GM21723 (cell line): ENCODE results near the gene TMEM236.

Experiments
- ATAC-seq: cut with Tn5 transposase; IDR thresholded peaks from one replicate; pipeline ENCODE4 v1.9.1; 2021; ENCODE audit warnings: mild to moderate bottlenecking, moderate library complexity; ENCODE audit not compliant: unreplicated experiment

TMEM236 gene

GRCh38 chr10:17784688-17785087, 32.7 kb downstream of the TMEM236 start:
- ATAC-seq: no peak

DNA sequence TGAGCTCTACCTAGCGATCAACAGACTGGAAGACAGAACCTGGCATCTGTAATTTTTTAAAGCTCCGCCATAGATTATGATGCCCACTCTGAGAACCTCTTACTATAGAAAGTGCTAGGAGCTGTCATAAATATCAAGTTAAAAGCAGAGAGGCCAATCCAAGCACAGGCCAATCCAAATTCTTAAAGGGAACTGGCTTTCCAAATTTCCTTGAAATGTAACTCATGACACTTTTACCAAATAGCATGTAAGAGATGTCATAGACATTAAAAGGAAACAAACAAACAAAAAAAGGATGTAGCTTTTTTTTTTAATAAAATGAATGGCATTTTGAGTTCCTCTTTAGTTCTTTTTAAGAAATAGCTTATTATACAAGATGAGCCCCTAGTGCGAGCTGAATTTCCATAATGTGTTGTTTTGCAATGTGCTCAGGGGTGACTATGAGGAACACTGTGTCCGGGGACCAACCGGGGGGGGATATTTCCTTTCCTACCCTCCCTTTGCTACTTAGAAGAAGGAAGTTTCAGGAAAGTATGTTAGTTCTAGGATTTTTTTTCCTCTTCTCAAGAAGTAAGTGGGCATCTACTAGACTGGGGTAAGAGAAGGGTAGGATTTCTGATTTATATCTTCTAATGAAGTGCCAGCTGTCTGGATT, 33.4 kb downstream of the TMEM236 start:
- no peak for ATAC-seq

DNA sequence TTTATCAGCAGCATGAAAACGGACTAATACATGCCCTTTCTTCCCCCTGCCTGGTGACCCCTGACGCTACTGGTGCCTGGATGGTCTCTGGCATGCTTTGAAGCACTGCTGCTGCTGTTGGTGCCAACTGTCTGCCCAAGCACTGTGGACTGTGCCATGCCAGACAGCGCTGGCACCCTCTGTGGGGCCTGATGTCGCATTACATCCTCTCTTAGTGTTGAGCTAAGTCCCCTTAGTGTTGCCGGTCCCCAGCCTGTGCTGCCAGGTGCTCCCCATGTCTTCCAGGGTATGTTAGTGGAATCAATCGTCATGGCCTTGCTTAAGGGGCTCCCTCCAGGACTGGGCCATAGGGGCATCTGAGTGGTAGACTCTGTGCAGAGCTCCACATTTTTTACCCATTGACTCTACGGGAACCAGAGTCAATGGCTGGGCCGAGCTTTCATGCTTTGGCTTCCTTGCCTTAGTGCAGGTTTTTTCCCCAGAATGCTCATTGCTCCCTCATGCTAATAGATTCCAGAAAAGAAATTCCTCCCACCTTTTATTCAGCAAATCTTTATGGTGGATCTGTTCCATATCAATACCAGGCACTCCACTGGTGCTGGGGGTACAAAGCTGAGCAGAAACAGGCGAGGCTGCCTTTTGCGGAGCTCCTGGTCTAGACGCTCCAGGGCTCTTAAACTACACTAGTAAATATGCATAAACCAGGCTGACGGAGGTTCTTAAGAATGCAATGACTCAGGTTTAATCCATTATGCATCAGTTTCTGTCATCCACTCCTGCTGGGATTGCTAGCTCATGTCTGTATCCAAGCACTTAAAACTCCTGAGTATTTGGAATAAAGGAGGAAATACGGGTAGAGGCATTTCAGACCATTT, 35.3 kb downstream of the TMEM236 start:
- no peak for ATAC-seq

DNA sequence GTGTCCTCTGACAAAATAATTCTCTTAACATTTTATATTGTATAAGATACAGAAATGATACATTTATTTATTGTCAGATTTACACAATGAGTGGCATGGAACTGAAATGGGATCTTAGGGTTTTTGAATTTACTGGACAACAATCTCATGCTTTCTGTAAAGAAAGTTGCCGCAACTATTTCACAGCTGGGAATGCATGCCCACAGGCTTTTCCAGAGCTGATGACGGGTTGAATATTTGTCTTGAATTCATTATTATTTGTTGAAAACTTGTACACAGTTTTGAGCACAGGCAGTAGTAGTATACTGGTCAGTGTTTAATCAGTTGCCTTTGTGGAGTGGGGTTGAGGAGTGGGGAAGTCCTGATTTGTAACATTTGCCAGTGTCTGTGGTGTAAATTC, 36.6 kb downstream of the TMEM236 start:
- ATAC-seq: no peak

GRCh38 chr10:17789396-17789795, 37.4 kb downstream of the TMEM236 start:
- no peak for ATAC-seq

- no peak for ATAC-seq
Measured at GRCh38 chr10:17790651-17791050, 38.6 kb downstream of the TMEM236 start.

DNA sequence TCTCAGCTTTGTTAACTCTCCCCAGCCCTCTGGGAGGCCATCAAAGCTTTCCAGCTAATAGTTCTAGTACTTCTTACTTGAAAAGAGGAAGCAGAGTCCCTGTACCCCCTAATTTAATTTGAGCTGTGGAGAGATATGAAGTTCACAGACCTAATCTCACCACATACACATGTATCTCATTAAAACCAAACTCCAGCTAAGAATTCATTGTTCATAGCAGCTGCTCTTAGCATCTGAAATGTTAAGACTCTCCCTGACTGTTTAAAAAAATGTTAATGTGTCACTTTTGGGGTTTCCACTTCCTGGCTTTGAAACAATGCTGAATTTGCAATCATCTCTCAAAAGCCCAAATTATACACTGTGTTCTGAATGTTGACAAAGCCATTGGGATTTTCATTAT, 41.0 kb downstream of the TMEM236 start:
- no peak for ATAC-seq

- no peak for ATAC-seq
Measured at GRCh38 chr10:17793823-17794644, 42.0 kb downstream of the TMEM236 start.

GRCh38 chr10:17795083-17795482, 43.1 kb downstream of the TMEM236 start:
- ATAC-seq: no peak

- no peak for ATAC-seq
Measured at GRCh38 chr10:17795813-17796594, 44.0 kb downstream of the TMEM236 start.

DNA sequence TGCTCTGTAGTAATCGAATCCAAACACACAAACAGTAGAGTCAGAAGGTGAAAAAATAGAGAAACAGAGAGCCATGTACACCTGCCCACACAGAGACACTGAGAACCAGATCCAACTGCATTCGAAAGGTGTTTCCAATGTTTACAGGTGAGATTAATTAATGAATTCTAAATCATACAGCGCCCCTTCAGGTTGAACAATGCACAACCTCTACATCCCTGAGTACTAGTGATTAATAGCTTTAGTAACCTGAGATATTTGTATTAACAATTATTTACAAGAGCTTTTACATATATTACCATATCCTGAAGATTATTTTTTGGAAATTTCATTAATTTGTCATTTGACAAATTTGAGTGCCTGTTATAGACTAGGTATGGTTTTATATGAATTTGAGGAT, 49.5 kb downstream of the TMEM236 start:
- no peak for ATAC-seq

DNA sequence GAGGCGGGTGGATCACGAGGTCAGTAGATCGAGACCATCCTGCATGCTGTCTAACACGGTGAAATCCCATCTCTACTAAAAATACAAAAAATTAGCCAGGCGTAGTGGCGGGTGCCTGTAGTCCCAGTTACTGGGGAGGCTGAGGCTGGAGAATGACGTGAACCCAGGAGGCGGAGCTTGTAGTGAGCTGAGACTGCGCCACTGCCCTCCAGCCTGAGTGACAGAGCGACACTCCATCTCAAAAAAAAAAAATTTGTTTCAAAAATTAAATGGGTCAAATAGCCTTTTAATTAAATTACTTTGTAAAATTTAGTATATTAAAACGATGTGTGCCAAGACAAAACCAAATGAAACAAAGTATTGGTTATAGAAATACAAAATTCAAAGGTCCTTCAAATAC, 50.3 kb downstream of the TMEM236 start:
- no peak for ATAC-seq

GRCh38 chr10:17802976-17803375, 51.0 kb downstream of the TMEM236 start:
- no peak for ATAC-seq

DNA sequence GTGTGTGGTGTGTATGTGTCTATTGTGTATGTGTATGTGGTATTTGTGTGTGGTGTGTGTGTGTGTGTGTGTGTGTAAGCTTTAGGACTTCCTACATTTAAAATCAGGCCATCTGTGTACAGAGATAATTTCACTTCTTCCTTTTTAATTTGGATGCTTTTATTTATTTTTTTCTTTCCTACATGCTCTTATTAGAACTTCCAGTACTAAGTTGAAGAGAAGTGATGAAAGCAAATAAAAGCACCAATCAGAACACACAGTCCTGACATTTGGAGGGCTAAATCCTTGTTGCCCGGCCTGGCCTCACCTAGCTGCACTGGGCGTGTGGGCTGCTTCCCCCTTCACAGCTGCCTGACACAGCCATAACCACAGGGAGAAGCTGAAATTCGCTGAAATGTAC, 53.3 kb downstream of the TMEM236 start:
- no peak for ATAC-seq

GRCh38 chr10:17805921-17806577, 54.0 kb downstream of the TMEM236 start:
- ATAC-seq: peak; percentile 80

DNA sequence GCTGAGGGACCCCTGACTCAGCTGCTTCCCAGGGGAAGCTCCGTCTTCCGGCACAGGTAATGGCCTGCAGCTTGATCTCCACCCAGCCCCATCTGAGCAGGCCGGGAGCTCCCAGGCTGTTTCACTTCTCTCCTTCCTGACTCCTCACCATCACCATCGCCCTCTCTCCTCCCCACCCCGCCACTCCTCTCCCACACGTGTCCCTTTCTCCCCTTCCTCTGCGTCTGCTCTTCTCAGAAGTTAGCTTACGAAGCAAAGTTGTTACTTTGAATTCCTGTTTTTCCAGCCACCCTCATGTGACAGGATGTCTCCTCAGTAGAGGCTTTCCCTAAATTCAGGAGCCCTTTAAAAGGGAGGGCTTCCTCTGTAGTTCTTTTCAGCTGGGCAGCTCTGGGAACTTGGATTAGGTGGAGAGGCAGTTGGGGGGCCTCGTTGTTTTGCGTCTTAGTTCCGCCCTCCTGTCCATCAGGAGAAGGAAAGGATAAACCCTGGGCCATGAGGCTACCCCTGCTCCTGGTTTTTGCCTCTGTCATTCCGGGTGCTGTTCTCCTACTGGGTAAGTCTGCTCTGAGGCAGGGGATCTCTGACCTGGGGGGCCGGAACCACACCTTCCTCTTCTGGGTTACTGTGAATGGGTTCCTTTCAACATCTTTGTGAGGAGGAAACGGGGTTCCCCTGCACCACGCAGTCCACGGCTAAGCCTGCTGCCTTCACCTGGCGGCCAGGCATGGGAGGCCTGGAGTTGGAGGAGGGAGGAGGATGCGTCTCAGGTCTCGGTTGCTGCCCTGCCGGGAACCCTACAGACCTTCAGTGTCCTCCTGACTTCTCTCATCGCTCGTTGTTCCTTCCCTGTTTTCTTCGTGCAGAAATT, 57.2 kb downstream of the TMEM236 start, which contains the start of gene MRC1:
Gene MRC1, plus strand, starts transcription at position 378 of the 871 bp plus-strand sequence. Its CDS starts 118 bp downstream, at position 496.
- no peak for ATAC-seq

GRCh38 chr10:17811146-17811865, 59.3 kb downstream of the TMEM236 start:
- ATAC-seq: no peak

DNA sequence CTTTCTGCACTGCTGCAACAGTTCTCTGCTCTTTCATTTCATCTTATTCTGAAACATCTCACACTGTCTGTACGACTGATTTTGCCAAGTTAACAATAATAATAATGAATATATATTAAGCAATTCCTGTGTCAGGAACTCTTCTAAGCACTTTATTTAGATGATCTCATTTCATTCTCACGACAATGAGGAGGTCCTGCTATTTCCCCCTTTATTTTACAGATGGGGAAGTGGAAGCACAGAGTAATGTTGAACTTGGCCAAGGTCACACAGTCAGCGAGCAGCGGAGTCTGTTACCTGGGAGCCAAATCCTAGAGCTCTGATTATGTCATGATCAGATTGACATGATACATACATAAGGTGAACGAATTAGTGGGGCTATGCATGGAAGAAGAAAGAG, 63.0 kb downstream of the TMEM236 start:
- no peak for ATAC-seq
